WI38 (cell line): ENCODE results near the gene ZSCAN5B.
"Not testable (repeated sequence)": the region's sequence is repeated elsewhere in the genome, so short reads cannot be mapped to it uniquely, and the experiment has no call there.

Experiments
- H3K4me3 ChIP-seq: 2 replicates; pipeline ENCODE4 v1.5.1; 2011; ENCODE audit warnings: low read depth, mild to moderate bottlenecking, control low read depth, low read length
- CTCF ChIP-seq: IDR thresholded peaks from 2 replicates; pipeline ENCODE4 v1.5.1; 2012; ENCODE audit warnings: low read depth, mild to moderate bottlenecking, control low read depth, low read length

Gene ZSCAN5B

GRCh38 chr19:56197646-56198045, at the start of gene ZSCAN5B:
TSS of gene ZSCAN5B (minus strand) at chr19:56197783. CDS start at chr19:56193052, 4,731 bp downstream.
- not testable (repeated sequence) for H3K4me3 ChIP-seq

- H3K4me3 ChIP-seq: not testable (repeated sequence)
These were observed 48.2 kb upstream of the ZSCAN5B start for GRCh38 chr19:56245764-56246163.

- no peak overlapping the region for H3K4me3 ChIP-seq
These were observed 47.6 kb upstream of the ZSCAN5B start for GRCh38 chr19:56245121-56245740.

GRCh38 chr19:56223481-56223880, 25.9 kb upstream of the ZSCAN5B start:
- TF ChIP-seq CTCF: no peak
- H3K4me3 ChIP-seq: no peak overlapping the region

More at GRCh38 chr19:56245121-56245740, 47.6 kb upstream of the ZSCAN5B start:
- no peak for TF ChIP-seq CTCF

- TF ChIP-seq CTCF: no peak
- H3K4me3 ChIP-seq: no peak overlapping the region
These were observed 25.3 kb upstream of the ZSCAN5B start for GRCh38 chr19:56222901-56223300.

GRCh38 chr19:56221851-56222250, 24.3 kb upstream of the ZSCAN5B start:
- no peak overlapping the region for H3K4me3 ChIP-seq
- TF ChIP-seq CTCF: no peak

- not testable (repeated sequence) for H3K4me3 ChIP-seq
These were observed 23.9 kb upstream of the ZSCAN5B start for GRCh38 chr19:56221442-56221841.

- no peak for TF ChIP-seq CTCF
- H3K4me3 ChIP-seq: no peak overlapping the region
These were observed 21.4 kb upstream of the ZSCAN5B start for GRCh38 chr19:56218961-56219360.
